Stomach (tissue), 9 donors: ENCODE measurements around the gene R3HDM2. TPM values are rescaled to one million over a fixed set of nuclear protein-coding genes. Genes with fewer than 3 reads are reported as not detected.

Experiments
- DNase-seq, 2 donors: peaks; one replicate each; pipeline versions ENCODE4 v3.0.0 to v3.0.0-alpha.2; 2013 to 2019
- H3K27ac ChIP-seq, 5 donors: fragments of 200-600 bp in 4 of 5; sonication (generic) in 4 of 5; one replicate each; pipeline ENCODE4 v1.5.1; 2013 to 2019; ENCODE audit warnings: mild to moderate bottlenecking in 1 of 5, moderate library complexity in 1 of 5
- H3K27me3 ChIP-seq, 3 donors: fragments of 200-600 bp; sonication (generic); one replicate each; pipeline ENCODE4 v1.5.1; 2017 to 2019; ENCODE audit warnings: mixed run types in 1 of 3
- H3K36me3 ChIP-seq, 4 donors: fragments of 200-600 bp; sonication (generic); 1 replicate in 3 of 4; 2 replicates in 1 of 4; pipeline ENCODE4 v1.5.1; 2016 to 2019
- H3K4me1 ChIP-seq, 4 donors: fragments of 200-600 bp; sonication (generic); one replicate each; pipeline ENCODE4 v1.5.1; 2016 to 2019
- H3K4me3 ChIP-seq, 4 donors: fragments of 200-600 bp; sonication (generic) in 3 of 4; one replicate each; pipeline ENCODE4 v1.5.1; 2016 to 2019; ENCODE audit warnings: mild to moderate bottlenecking in 1 of 4
- H3K9me3 ChIP-seq, 4 donors: fragments of 200-600 bp; sonication (generic); one replicate each; pipeline ENCODE4 v1.5.1; 2016 to 2019
- CTCF ChIP-seq, 7 experiments: fragments of 450-650 bp in 4 of 7; fragments of 200-600 bp in 3 of 7; sonication (generic) in 3 of 7; IDR thresholded peaks; one replicate each; pipeline ENCODE4 v1.5.1; 2016 to 2019; ENCODE audit warnings: antibody characterized with exemption in 7 of 7, control low read depth in 2 of 7, mild to moderate bottlenecking in 1 of 7
- EP300 ChIP-seq: sonication (generic); formaldehyde crosslinking; IDR thresholded peaks from one replicate; pipeline ENCODE4 v1.6.1; 2017; ENCODE audit warnings: antibody characterized with exemption
- POLR2A ChIP-seq, 4 donors: fragments of 450-650 bp; IDR thresholded peaks; one replicate each; pipeline ENCODE4 v1.6.1; 2016; ENCODE audit warnings: antibody characterized with exemption in 4 of 4, control low read depth in 2 of 4, mild to moderate bottlenecking in 1 of 4, moderate library complexity in 1 of 4
- POLR2AphosphoS5 ChIP-seq, 3 donors: sonication (generic); formaldehyde crosslinking; IDR thresholded peaks; one replicate each; pipeline ENCODE4 v1.6.1; 2016; ENCODE audit warnings: antibody characterized with exemption in 3 of 3
- WGBS, 5 donors: extraction: QIAGEN DNeasy Blood & Tissue Kit in 3 of 5; methylation state at CpG; one replicate each; pipeline versions ENCODE4 v1.1.5 to v1.1.7; 2013 to 2018; 5-methylcytosine and 5-hydroxymethylcytosine counted together
- intact Hi-C: fragments of 100-400 bp; cut with DNase I; formaldehyde crosslinking; loops from one replicate; pipeline ENCODE4 v1.15.1; 2023; ENCODE audit warnings: low total_unique reads
- polyA plus RNA-seq, 3 donors: library from polyadenylated mRNA; stranded (reverse); fragments of 200-250 nt; gene quantifications; one replicate each; pipeline ENCODE4 v1.2.3, GENCODE V29; 2013
- total RNA-seq, 5 donors: library from RNA; depleted of rRNA; stranded (reverse); fragments of >200 nt; gene quantifications; one replicate each; pipeline versions ENCODE4 v1.1.0 to v1.2.3, GENCODE V29; 2014 to 2016
- donor health status: healthy with polysubstance abuse.
- donor health status: Bipolar disorder and iron deficiency.
- donor health status: healthy.

The R3HDM2 gene
- total and polyA plus RNA-seq, 8 donors, result 12.4 to 64.3 (median 24.5) TPM

- Histone ChIP-seq H3K36me3 (peaks cover 0 to 18% (median 12%) of the 10 kb centered on the region in 4 donors), H3K4me3 (no peak overlapping the region), H3K9me3 (no peaks in the 10 kb centered on the region), H3K27ac (no peak overlapping the region), H3K27me3 (no peaks in the 10 kb centered on the region), H3K4me1 (peaks cover 0 to 7% (median 2%) of the 10 kb centered on the region in 4 donors)
- intact Hi-C loops, result no loop called here
- DNase-seq, result no peak
- 93 to 100% (median 98%) methylated on average over 1 of the region's 1 CpG for whole genome bisulfite sequencing, 5 donors
- TF ChIP-seq POLR2AphosphoS5 (IDR thresholded peaks at IDR 0.05) (no peak), CTCF (IDR thresholded peaks at IDR 0.05) (no peak), EP300 (no peak), POLR2A (IDR thresholded peaks at IDR 0.05) (no peak)
Measured at GRCh38 chr12:57380300-57380699, 50.5 kb downstream of the R3HDM2 start.

GRCh38 chr12:57377103-57377840 is 53.6 kb downstream of the R3HDM2 start:
- TF ChIP-seq CTCF (IDR thresholded peaks at IDR 0.05), result no peak
- no peak for TF ChIP-seq EP300
- no peak for TF ChIP-seq POLR2AphosphoS5 (IDR thresholded peaks at IDR 0.05)
- no peak for TF ChIP-seq POLR2A (IDR thresholded peaks at IDR 0.05)
- H3K9me3 ChIP-seq, result no peaks in the 10 kb centered on the region
- H3K36me3 ChIP-seq, result peaks cover 0 to 15% (median 5%) of the 10 kb centered on the region in 4 donors
- WGBS, 5 donors, result 51 to 82% (median 74%) methylated on average over 3 of the region's 3 CpGs
- no peak overlapping the region for H3K27ac ChIP-seq
- H3K27me3 ChIP-seq, result no peaks in the 10 kb centered on the region
- H3K4me1 ChIP-seq, result peaks cover 0 to 7% (median 2%) of the 10 kb centered on the region in 4 donors
- H3K4me3 ChIP-seq, result no peak overlapping the region
- DNase-seq, result peak in 1 of 2 donors; percentile 44
- intact Hi-C loops, result no loop called here

- DNase-seq, result peak in 1 of 2 donors; percentile 32
- H3K27ac ChIP-seq, result peak overlapping the region in 1 of 5 donors; percentile 64
- WGBS, 5 donors, result 69 to 85% (median 84%) methylated on average over 4 of the region's 4 CpGs
- intact Hi-C loops, result no loop called here
- TF ChIP-seq POLR2A (IDR thresholded peaks at IDR 0.05), result no peak
- no peak for TF ChIP-seq EP300
- no peak for TF ChIP-seq CTCF (IDR thresholded peaks at IDR 0.05)
- no peak for TF ChIP-seq POLR2AphosphoS5 (IDR thresholded peaks at IDR 0.05)
- no peaks in the 10 kb centered on the region for H3K27me3 ChIP-seq
- peaks cover 0 to 7% (median 0%) of the 10 kb centered on the region in 4 donors for H3K36me3 ChIP-seq
- no peaks in the 10 kb centered on the region for H3K9me3 ChIP-seq
- peaks cover 0 to 19% (median 3%) of the 10 kb centered on the region in 4 donors for H3K4me1 ChIP-seq
- no peak overlapping the region for H3K4me3 ChIP-seq
Measured at GRCh38 chr12:57372233-57372632, 58.6 kb downstream of the R3HDM2 start.

- Histone ChIP-seq H3K4me1 (peaks cover 0 to 18% (median 3%) of the 10 kb centered on the region in 4 donors), H3K27ac (no peak overlapping the region), H3K27me3 (no peaks in the 10 kb centered on the region), H3K9me3 (peaks cover 0 to 5% (median 0%) of the 10 kb centered on the region in 4 donors), H3K36me3 (peaks cover 0 to 12% (median 4%) of the 10 kb centered on the region in 4 donors), H3K4me3 (no peak overlapping the region)
- TF ChIP-seq POLR2AphosphoS5 (IDR thresholded peaks at IDR 0.05) (no peak), POLR2A (IDR thresholded peaks at IDR 0.05) (no peak), EP300 (no peak), CTCF (IDR thresholded peaks at IDR 0.05) (no peak)
- no peak for DNase-seq
- intact Hi-C loops, result no loop called here
- 68 to 88% (median 75%) methylated on average over 1 of the region's 1 CpG for WGBS, 5 donors
Measured at GRCh38 chr12:57370696-57371095, 60.1 kb downstream of the R3HDM2 start.
